Measurements from ENCODE around the gene GATA6.
A peak's percentile ranks its signal among the peaks of the same experiment; 100 is the strongest.

Gene GATA6

GRCh38 chr18:22166069-22166950 is 3.1 kb upstream of the GATA6 start:
- Histone ChIP-seq H2AFZ (ENCODE audit: insufficient read depth, low read length, poor library complexity) (no peak overlapping the region), H3K9ac (ENCODE audit: low read length) (no peak overlapping the region), H4K8ac (ENCODE audit: low read depth, low read length) (no peak overlapping the region), H3K4me2 (ENCODE audit: low read length) (peak overlapping the region; percentile 54), H3K4me3 (ENCODE audit: low read depth, low read length) (no peak overlapping the region), H4K91ac (ENCODE audit: low read depth, low read length) (no peak overlapping the region), H3K79me2 (ENCODE audit: control insufficient read depth, insufficient read depth, low read length, poor library complexity) (no peaks in the 10 kb centered on the region), H2BK120ac (ENCODE audit: insufficient read depth, low read length, poor library complexity) (no peak overlapping the region), H3K79me1 (ENCODE audit: low read length) (peaks cover 3% of the 10 kb centered on the region), H3K27me3 (ENCODE audit: insufficient read depth, low read length) (peaks cover 77% of the 10 kb centered on the region), H3K18ac (ENCODE audit: low read length) (no peak overlapping the region), H4K12ac (ENCODE audit: low read depth, low read length) (no peak overlapping the region), H2BK12ac (ENCODE audit: low read length) (no peak overlapping the region), H3K23ac (ENCODE audit: low read length) (no peak overlapping the region), H3K14ac (ENCODE audit: low read length) (no peak overlapping the region), H3K4me1 (ENCODE audit: control insufficient read depth in 1 of 2, insufficient read depth in 2 of 2, low read length in 2 of 2) (peaks cover 19 to 26% of the 10 kb centered on the region in 2 experiments), H3K36me3 (ENCODE audit: control insufficient read depth in 1 of 2, insufficient read depth in 2 of 2, low read length in 2 of 2) (no peaks in the 10 kb centered on the region), H3K4ac (ENCODE audit: low read depth, low read length) (no peak overlapping the region), H3K27ac (ENCODE audit: low read depth, low read length) (no peak overlapping the region), H3K9me3 (ENCODE audit: insufficient read depth, low read depth, low read length) (no peaks in the 10 kb centered on the region), H2AK5ac (ENCODE audit: low read length) (no peak overlapping the region), H2BK5ac (ENCODE audit: low read depth, low read length, poor library complexity) (no peak overlapping the region)
- DNase-seq, result peak in 1 of 2 donors; percentile 50
- no CpG with 5 or more reads among the region's 46 CpGs for WGBS (ENCODE audit: extremely low coverage, insufficient coverage, insufficient read length)

GRCh38 chr18:22167091-22167470 is 2.3 kb upstream of the GATA6 start:
- H3K9ac ChIP-seq (ENCODE audit: low read length), result no peak overlapping the region
- H3K36me3 ChIP-seq (ENCODE audit: control insufficient read depth in 1 of 2, insufficient read depth in 2 of 2, low read length in 2 of 2), result no peaks in the 10 kb centered on the region
- no peak overlapping the region for H3K23ac ChIP-seq (ENCODE audit: low read length)
- no CpG with 5 or more reads among the region's 25 CpGs for WGBS (ENCODE audit: extremely low coverage, insufficient coverage, insufficient read length)
- H3K4me1 ChIP-seq (ENCODE audit: control insufficient read depth in 1 of 2, insufficient read depth in 2 of 2, low read length in 2 of 2), result peaks cover 25 to 29% of the 10 kb centered on the region in 2 experiments
- H3K4ac ChIP-seq (ENCODE audit: low read depth, low read length), result no peak overlapping the region
- no peak overlapping the region for H3K4me3 ChIP-seq (ENCODE audit: low read depth, low read length)
- H4K12ac ChIP-seq (ENCODE audit: low read depth, low read length), result no peak overlapping the region
- no peak overlapping the region for H3K18ac ChIP-seq (ENCODE audit: low read length)
- peaks cover 82% of the 10 kb centered on the region for H3K27me3 ChIP-seq (ENCODE audit: insufficient read depth, low read length)
- H2BK120ac ChIP-seq (ENCODE audit: insufficient read depth, low read length, poor library complexity), result no peak overlapping the region
- peaks cover 4% of the 10 kb centered on the region for H3K9me3 ChIP-seq (ENCODE audit: insufficient read depth, low read depth, low read length)
- no peak overlapping the region for H2AK5ac ChIP-seq (ENCODE audit: low read length)
- no peak for DNase-seq
- peaks cover 4% of the 10 kb centered on the region for H3K79me1 ChIP-seq (ENCODE audit: low read length)
- H3K27ac ChIP-seq (ENCODE audit: low read depth, low read length), result no peak overlapping the region
- no peak overlapping the region for H3K14ac ChIP-seq (ENCODE audit: low read length)
- no peak overlapping the region for H4K8ac ChIP-seq (ENCODE audit: low read depth, low read length)
- H2AFZ ChIP-seq (ENCODE audit: insufficient read depth, low read length, poor library complexity), result no peak overlapping the region
- no peaks in the 10 kb centered on the region for H3K79me2 ChIP-seq (ENCODE audit: control insufficient read depth, insufficient read depth, low read length, poor library complexity)
- H3K4me2 ChIP-seq (ENCODE audit: low read length), result no peak overlapping the region
- no peak overlapping the region for H2BK12ac ChIP-seq (ENCODE audit: low read length)
- no peak overlapping the region for H2BK5ac ChIP-seq (ENCODE audit: low read depth, low read length, poor library complexity)
- H4K91ac ChIP-seq (ENCODE audit: low read depth, low read length), result no peak overlapping the region

GRCh38 chr18:22167471-22168241 is 1.7 kb upstream of the GATA6 start:
- H2BK5ac ChIP-seq (ENCODE audit: low read depth, low read length, poor library complexity), result no peak overlapping the region
- peaks cover 4% of the 10 kb centered on the region for H3K79me1 ChIP-seq (ENCODE audit: low read length)
- DNase-seq, result peak in 1 of 2 donors; percentile 38
- no peak overlapping the region for H3K27ac ChIP-seq (ENCODE audit: low read depth, low read length)
- no peak overlapping the region for H3K4ac ChIP-seq (ENCODE audit: low read depth, low read length)
- WGBS (ENCODE audit: extremely low coverage, insufficient coverage, insufficient read length), result no CpG with 5 or more reads among the region's 34 CpGs
- no peak overlapping the region for H3K18ac ChIP-seq (ENCODE audit: low read length)
- H3K9ac ChIP-seq (ENCODE audit: low read length), result no peak overlapping the region
- no peak overlapping the region for H4K91ac ChIP-seq (ENCODE audit: low read depth, low read length)
- peak overlapping the region; percentile 33 for H3K4me2 ChIP-seq (ENCODE audit: low read length)
- no peak overlapping the region for H2BK12ac ChIP-seq (ENCODE audit: low read length)
- no peak overlapping the region for H3K23ac ChIP-seq (ENCODE audit: low read length)
- H3K14ac ChIP-seq (ENCODE audit: low read length), result no peak overlapping the region
- no peak overlapping the region for H2BK120ac ChIP-seq (ENCODE audit: insufficient read depth, low read length, poor library complexity)
- no peak overlapping the region for H3K4me3 ChIP-seq (ENCODE audit: low read depth, low read length)
- H2AFZ ChIP-seq (ENCODE audit: insufficient read depth, low read length, poor library complexity), result no peak overlapping the region
- H4K8ac ChIP-seq (ENCODE audit: low read depth, low read length), result no peak overlapping the region
- no peak overlapping the region for H2AK5ac ChIP-seq (ENCODE audit: low read length)
- no peak overlapping the region for H4K12ac ChIP-seq (ENCODE audit: low read depth, low read length)
- H3K36me3 ChIP-seq (ENCODE audit: control insufficient read depth in 1 of 2, insufficient read depth in 2 of 2, low read length in 2 of 2), result no peaks in the 10 kb centered on the region
- H3K4me1 ChIP-seq (ENCODE audit: control insufficient read depth in 1 of 2, insufficient read depth in 2 of 2, low read length in 2 of 2), result peaks cover 26 to 30% of the 10 kb centered on the region in 2 experiments
- peaks cover 86% of the 10 kb centered on the region for H3K27me3 ChIP-seq (ENCODE audit: insufficient read depth, low read length)
- H3K79me2 ChIP-seq (ENCODE audit: control insufficient read depth, insufficient read depth, low read length, poor library complexity), result no peaks in the 10 kb centered on the region
- peaks cover 6% of the 10 kb centered on the region for H3K9me3 ChIP-seq (ENCODE audit: insufficient read depth, low read depth, low read length)

- no peak overlapping the region for H3K14ac ChIP-seq (ENCODE audit: low read length)
- H2BK5ac ChIP-seq (ENCODE audit: low read depth, low read length, poor library complexity), result no peak overlapping the region
- whole genome bisulfite sequencing (ENCODE audit: extremely low coverage, insufficient coverage, insufficient read length), result no CpG with 5 or more reads among the region's 36 CpGs
- peak; percentile 70 to 74 for DNase-seq
- H3K79me1 ChIP-seq (ENCODE audit: low read length), result peaks cover 4% of the 10 kb centered on the region
- H4K12ac ChIP-seq (ENCODE audit: low read depth, low read length), result no peak overlapping the region
- H4K91ac ChIP-seq (ENCODE audit: low read depth, low read length), result no peak overlapping the region
- peaks cover 26 to 30% of the 10 kb centered on the region in 2 experiments for H3K4me1 ChIP-seq (ENCODE audit: control insufficient read depth in 1 of 2, insufficient read depth in 2 of 2, low read length in 2 of 2)
- no peak overlapping the region for H3K4ac ChIP-seq (ENCODE audit: low read depth, low read length)
- no peak overlapping the region for H3K9ac ChIP-seq (ENCODE audit: low read length)
- peaks cover 90% of the 10 kb centered on the region for H3K27me3 ChIP-seq (ENCODE audit: insufficient read depth, low read length)
- no peak overlapping the region for H3K18ac ChIP-seq (ENCODE audit: low read length)
- no peaks in the 10 kb centered on the region for H3K79me2 ChIP-seq (ENCODE audit: control insufficient read depth, insufficient read depth, low read length, poor library complexity)
- no peak overlapping the region for H3K23ac ChIP-seq (ENCODE audit: low read length)
- no peak overlapping the region for H3K27ac ChIP-seq (ENCODE audit: low read depth, low read length)
- H3K4me3 ChIP-seq (ENCODE audit: low read depth, low read length), result peak overlapping the region; percentile 6
- H3K9me3 ChIP-seq (ENCODE audit: insufficient read depth, low read depth, low read length), result peaks cover 6% of the 10 kb centered on the region
- H2BK12ac ChIP-seq (ENCODE audit: low read length), result no peak overlapping the region
- H2AFZ ChIP-seq (ENCODE audit: insufficient read depth, low read length, poor library complexity), result no peak overlapping the region
- H3K4me2 ChIP-seq (ENCODE audit: low read length), result peak overlapping the region; percentile 84
- no peak overlapping the region for H2AK5ac ChIP-seq (ENCODE audit: low read length)
- no peak overlapping the region for H4K8ac ChIP-seq (ENCODE audit: low read depth, low read length)
- no peaks in the 10 kb centered on the region for H3K36me3 ChIP-seq (ENCODE audit: control insufficient read depth in 1 of 2, insufficient read depth in 2 of 2, low read length in 2 of 2)
- H2BK120ac ChIP-seq (ENCODE audit: insufficient read depth, low read length, poor library complexity), result no peak overlapping the region
Measured at GRCh38 chr18:22168360-22168921, 948 bp upstream of the GATA6 start.
